K562 (cell line): ENCODE measurements around the gene BAD. TPM values are rescaled to one million over a fixed set of nuclear protein-coding genes. Genes with fewer than 3 reads are reported as not detected.

Experiments used
- ATAC-seq: fragments of 200-7000 bp; cut with Tn5 transposase; 3 replicates; pipeline ENCODE4 v1.9.1; 2020; ENCODE audit warnings: moderate library complexity
- BruUV-seq: library from RNA; stranded (reverse); fragments of 400-500 nt; replicated peaks from 2 replicates; lab custom pipeline; 2021; lab: Mats Ljungman, UMichigan
- CTCF ChIA-PET: fragments of 300-600 bp; formaldehyde crosslinking; extraction: SDS; loops from one replicate; lab custom pipeline; 2021; ENCODE audit warnings: low intra/inter-chr PET ratio; lab: Yijun Ruan, JAX
- POLR2A ChIA-PET: fragments of 300-600, 350-650 bp; sonication (Branson Sonifier 250); formaldehyde crosslinking; extraction: SDS; loops from one replicate; lab custom pipeline; 2021; ENCODE audit warnings: antibody characterized with exemption, inconsistent platforms; lab: Yijun Ruan, JAX
- DNase-seq, 4 experiments: peaks; one replicate each; pipeline versions ENCODE4 v3.0.0 to v3.0.0-alpha.2; 2011 to 2018; ENCODE audit warnings: low spot score in 3 of 4, mixed read lengths in 3 of 4; ENCODE audit errors: extremely low read depth in 1 of 4
- FAIRE-seq: peaks from 2 replicates; lab custom pipeline; 2011; peaks lifted over from hg19 to GRCh38; lab: Jason Lieb, UNC
- H2AFZ ChIP-seq: 2 replicates; pipeline ENCODE4 v1.6.0; 2011; ENCODE audit warnings: low read depth, low read length, control low read depth, inconsistent platforms
- H3K27ac ChIP-seq: fragments of 200-600 bp; 3 replicates; pipeline ENCODE4 v1.8.0; 2011; ENCODE audit warnings: low read depth, mild to moderate bottlenecking, control low read depth, inconsistent platforms, low read length, moderate library complexity, mixed read lengths; ENCODE audit errors: extremely low read depth
- H3K27me3 ChIP-seq, 2 experiments: fragments of 300-600 bp in 1 of 2; 2 replicates in 1 of 2; 3 replicates in 1 of 2; pipeline versions ENCODE4 v1.6.0 to v1.8.0; 2011; ENCODE audit warnings: inconsistent platforms in 2 of 2, low read length in 2 of 2, mild to moderate bottlenecking in 1 of 2, mixed read lengths in 1 of 2, moderate library complexity in 1 of 2; ENCODE audit not compliant: control insufficient read depth in 2 of 2, insufficient read depth in 2 of 2
- H3K36me3 ChIP-seq: fragments of 300-600 bp; 3 replicates; pipeline ENCODE4 v1.8.0; 2011; ENCODE audit warnings: mild to moderate bottlenecking, low read length, inconsistent platforms; ENCODE audit not compliant: control insufficient read depth, insufficient read depth
- H3K4me1 ChIP-seq, 2 experiments: fragments of 200-600 bp in 1 of 2; replicated peaks in 1 of 2; 2 replicates in 1 of 2; 3 replicates in 1 of 2; pipeline versions ENCODE4 v1.5.1 to v1.8.0; 2011; ENCODE audit warnings: inconsistent platforms in 2 of 2, low read length in 2 of 2, mild to moderate bottlenecking in 1 of 2, mixed read lengths in 1 of 2, moderate library complexity in 1 of 2; ENCODE audit not compliant: control insufficient read depth in 2 of 2, insufficient read depth in 2 of 2
- H3K4me2 ChIP-seq: 2 replicates; pipeline ENCODE4 v1.6.1; 2011; ENCODE audit warnings: low read length, control low read depth, inconsistent platforms, mixed read lengths; ENCODE audit not compliant: insufficient read depth
- H3K4me3 ChIP-seq: fragments of 200-600 bp; sonication (generic), shearing (Covaris generic); 2 replicates; pipeline ENCODE4 v1.5.1; 2016; ENCODE audit warnings: control low read depth, inconsistent platforms
- H3K79me2 ChIP-seq: fragments of 200-600 bp; 3 replicates; pipeline ENCODE4 v1.8.0; 2011; ENCODE audit warnings: low read length, inconsistent platforms; ENCODE audit not compliant: control insufficient read depth, insufficient read depth
- H3K9ac ChIP-seq, 2 experiments: 2 replicates each; pipeline versions ENCODE4 v1.6.0 to v1.6.1; 2011; ENCODE audit warnings: low read depth in 2 of 2, low read length in 2 of 2, control low read depth in 1 of 2, inconsistent platforms in 1 of 2, mild to moderate bottlenecking in 1 of 2, mixed read lengths in 1 of 2; ENCODE audit not compliant: insufficient read depth in 1 of 2
- H3K9me1 ChIP-seq: one replicate; pipeline ENCODE4 v1.6.0; 2011; ENCODE audit warnings: inconsistent platforms, mild to moderate bottlenecking, low read length, moderate library complexity; ENCODE audit not compliant: control insufficient read depth, insufficient read depth
- H3K9me3 ChIP-seq: replicated peaks from 2 replicates; pipeline ENCODE4 v1.5.1; 2011; ENCODE audit warnings: low read depth, low read length, inconsistent platforms; ENCODE audit not compliant: control insufficient read depth, insufficient read depth
- H4K20me1 ChIP-seq: replicated peaks from 2 replicates; pipeline ENCODE4 v1.6.1; 2011; ENCODE audit warnings: low read length, inconsistent platforms, mixed read lengths; ENCODE audit not compliant: control insufficient read depth, insufficient read depth
- BACH1 ChIP-seq: fragments of 200-800 bp; sonication (Bioruptor generic); IDR thresholded peaks from 2 replicates; pipeline ENCODE4 v1.6.1; 2016; ENCODE audit warnings: missing genetic modification characterization, missing compliant biosample characterization
- CEBPG ChIP-seq, 3 experiments: fragments of 200-800 bp in 1 of 3; sonication (Bioruptor generic) in 1 of 3; sonication (generic) in 1 of 3; formaldehyde crosslinking in 1 of 3; IDR thresholded peaks in 2 of 3; conservative IDR thresholded peaks in 1 of 3; 2 replicates each; pipeline versions ENCODE4 v1.6.1 to v1.8.0; 2016 to 2022; ENCODE audit warnings: missing compliant biosample characterization in 2 of 3, missing genetic modification characterization in 2 of 3, mild to moderate bottlenecking in 1 of 3, missing genetic modification reagents in 1 of 3
- GATAD2A ChIP-seq: fragments of 450-650 bp; IDR thresholded peaks from 2 replicates; pipeline ENCODE4 v1.6.1; 2017
- IRF2 ChIP-seq: sonication (generic); formaldehyde crosslinking; IDR thresholded peaks from 2 replicates; pipeline ENCODE4 v1.8.1; 2022; ENCODE audit warnings: mild to moderate bottlenecking, missing genetic modification reagents
- KAT7 ChIP-seq: sonication (generic); formaldehyde crosslinking; IDR thresholded peaks from 2 replicates; pipeline ENCODE4 v1.8.0; 2022; ENCODE audit warnings: missing genetic modification reagents, mild to moderate bottlenecking, borderline replicate concordance
- MEIS2 ChIP-seq: fragments of 450-650 bp; IDR thresholded peaks from 2 replicates; pipeline ENCODE4 v1.6.1; 2014; ENCODE audit warnings: mild to moderate bottlenecking; ENCODE audit not compliant: partially characterized antibody
- MYBL2 ChIP-seq, 2 experiments: fragments of 450-650 bp in 1 of 2; sonication (generic) in 1 of 2; formaldehyde crosslinking in 1 of 2; IDR thresholded peaks; 2 replicates each; pipeline versions ENCODE4 v1.6.1 to v1.8.1; 2017 to 2022; ENCODE audit warnings: borderline replicate concordance in 1 of 2, inconsistent platforms in 1 of 2, low read depth in 1 of 2, mild to moderate bottlenecking in 1 of 2, missing genetic modification reagents in 1 of 2, moderate library complexity in 1 of 2
- SLC30A9 ChIP-seq: fragments of 250-450 bp; sonication (Bioruptor Pico); IDR thresholded peaks from 2 replicates; pipeline ENCODE4 v1.8.0; 2022; ENCODE audit warnings: mild to moderate bottlenecking, moderate library complexity
- SMAD2 ChIP-seq: fragments of 150-350 bp; IDR thresholded peaks from 2 replicates; pipeline ENCODE4 v1.6.1; 2014; ENCODE audit warnings: low read depth, mild to moderate bottlenecking, low read length
- SREBF2 ChIP-seq: sonication (generic); formaldehyde crosslinking; IDR thresholded peaks from 2 replicates; pipeline ENCODE4 v1.4.0; 2020; ENCODE audit warnings: mild to moderate bottlenecking, missing genetic modification reagents
- TCF7 ChIP-seq: sonication (generic); IDR thresholded peaks from 2 replicates; pipeline ENCODE4 v1.6.1; 2016; ENCODE audit warnings: antibody characterized with exemption, borderline replicate concordance
- YBX1 ChIP-seq: fragments of 450-650 bp; IDR thresholded peaks from 2 replicates; pipeline ENCODE4 v1.7.1; 2016; ENCODE audit warnings: mild to moderate bottlenecking
- ZFP36 ChIP-seq: fragments of 150-350 bp; IDR thresholded peaks from 2 replicates; pipeline ENCODE4 v1.6.1; 2018; ENCODE audit warnings: low read length, low read depth; ENCODE audit not compliant: partially characterized antibody
- ZNF584 ChIP-seq: fragments of 200-800 bp; sonication (Bioruptor generic); IDR thresholded peaks from 2 replicates; pipeline ENCODE4 v1.6.1; 2016; ENCODE audit warnings: low read depth, mild to moderate bottlenecking, missing genetic modification characterization, missing compliant biosample characterization
- ZNF589 ChIP-seq: fragments of 200-800 bp; sonication (Bioruptor generic); IDR thresholded peaks from 2 replicates; pipeline ENCODE4 v1.6.1; 2016; ENCODE audit warnings: low read depth, missing genetic modification characterization, missing compliant biosample characterization
- WGBS: fragments of 100-300 bp; shearing (Covaris generic); methylation state at CpG from one replicate; pipeline ENCODE4 v1.1.6; 2016; ENCODE audit warnings: low coverage, mixed read lengths; ENCODE audit not compliant: insufficient coverage; ENCODE audit errors: missing lambda C conversion rate; 5-methylcytosine and 5-hydroxymethylcytosine counted together
- in situ Hi-C: fragments of 300-500 bp; cut with MboI; formaldehyde crosslinking; loops from 4 replicates; pipeline ENCODE4 v1.15.0; 2018; ENCODE audit warnings: inconsistent platforms, mixed read lengths
- intact Hi-C: fragments of 100-400 bp; cut with micrococcal nuclease; formaldehyde crosslinking; loops from 2 replicates; pipeline ENCODE4 v1.14.2; 2022
- polyA plus RNA-seq, 8 experiments: library from polyadenylated mRNA; depleted of rRNA in 4 of 8; stranded (reverse) in 5 of 8; unstranded in 3 of 8; fragments of >200 nt; fragmentation: Nextera tagmentation in 2 of 8; fragmentation: Illumina TruSeq in 1 of 8; extraction: Ambion mirVana in 2 of 8; extraction: Trizol in 1 of 8; gene quantifications; 2 replicates each; pipeline versions ENCODE4 v1.2.1 to v1.2.3, GENCODE V29; 2011 to 2014; ENCODE audit warnings: inconsistent platforms in 1 of 8, missing spikeins in 1 of 8
- total RNA-seq, 7 experiments: library from RNA; depleted of rRNA in 6 of 7; stranded (reverse); fragments of >200 nt in 6 of 7; fragmentation: Illumina TruSeq in 2 of 7; extraction: Trizol in 2 of 7; gene quantifications; 2 replicates each; pipeline versions ENCODE4 v1.2.1 to v1.2.3, GENCODE V29; 2011 to 2021; ENCODE audit warnings: low replicate concordance in 1 of 7
- TF ChIP-seq, protein P1 (sequence below): fragments of 250-450 bp; sonication (Bioruptor Pico); IDR thresholded peaks from 2 replicates; pipeline ENCODE4 v1.8.0; 2021; ENCODE audit warnings: moderate library complexity, mild to moderate bottlenecking, inconsistent platforms
- TF ChIP-seq, protein P2 (sequence below), 2 experiments: IDR thresholded peaks in 1 of 2; conservative IDR thresholded peaks in 1 of 2; 2 replicates each; pipeline ENCODE4 v1.6.1; 2016; ENCODE audit warnings: low read depth in 2 of 2, mild to moderate bottlenecking in 1 of 2, missing compliant biosample characterization in 1 of 2, missing genetic modification characterization in 1 of 2, moderate library complexity in 1 of 2

The BAD gene
- total and polyA plus RNA-seq, 9 of the 15 experiments (the other 6 are each of a cell fraction or from before 2014, with no cell fraction given) = 0.61 to 45.6 (median 11.8) TPM

GRCh38 chr11:64264371-64264852 lies 20.1 kb downstream of the BAD start:
- intact Hi-C loops (no loop called here), in situ Hi-C loops (no loop called here)
- Histone ChIP-seq H3K4me3 (no peak overlapping the region), H3K36me3 (peaks cover 81% of the 10 kb centered on the region), H3K4me2 (no peak overlapping the region), H4K20me1 (0 out of 2 replicates have a peak, but pooled peaks cover 4% of the 10 kb centered on the region), H3K27me3 (no peaks in the 10 kb centered on the region), H3K79me2 (peaks cover 14% of the 10 kb centered on the region; the same call in 2 of the 3 replicates), H3K4me1 (peaks cover 15 to 52% of the 10 kb centered on the region in 2 experiments), H3K9me1 (peaks cover 3% of the 10 kb centered on the region), H2AFZ (no peak overlapping the region), H3K9me3 (no peaks in the 10 kb centered on the region), H3K9ac (peak overlapping the region in 1 of 2 experiments; percentile 18; a peak in 2 of 4 replicates), H3K27ac (no peak overlapping the region)
- 69% methylated on average over 10 of the region's 10 CpGs for WGBS
- FAIRE-seq = no peak
- DNase-seq = peak in 1 of 4 experiments; percentile 27
- POLR2A ChIA-PET = interaction anchor here (0.6 to 2.4 kb wide), 7 partner anchors 9 to 60 kb away, joined by 3 to 7 read pairs (median 4); partner anchors contain the start of genes PLCB3 and PPP1R14B
- BruUV-seq = no TSS peak
- no peak for ATAC-seq
- CTCF ChIA-PET = no interaction called here
- peak; percentile 83 for TF ChIP-seq MEIS2
- TF ChIP-seq SMAD2 = no peak
- no peak for TF ChIP-seq YBX1
- TF ChIP-seq TCF7 = no peak
- no peak for TF ChIP-seq SLC30A9 (CRISPR knock-in tag)
- TF ChIP-seq, protein P1, sequence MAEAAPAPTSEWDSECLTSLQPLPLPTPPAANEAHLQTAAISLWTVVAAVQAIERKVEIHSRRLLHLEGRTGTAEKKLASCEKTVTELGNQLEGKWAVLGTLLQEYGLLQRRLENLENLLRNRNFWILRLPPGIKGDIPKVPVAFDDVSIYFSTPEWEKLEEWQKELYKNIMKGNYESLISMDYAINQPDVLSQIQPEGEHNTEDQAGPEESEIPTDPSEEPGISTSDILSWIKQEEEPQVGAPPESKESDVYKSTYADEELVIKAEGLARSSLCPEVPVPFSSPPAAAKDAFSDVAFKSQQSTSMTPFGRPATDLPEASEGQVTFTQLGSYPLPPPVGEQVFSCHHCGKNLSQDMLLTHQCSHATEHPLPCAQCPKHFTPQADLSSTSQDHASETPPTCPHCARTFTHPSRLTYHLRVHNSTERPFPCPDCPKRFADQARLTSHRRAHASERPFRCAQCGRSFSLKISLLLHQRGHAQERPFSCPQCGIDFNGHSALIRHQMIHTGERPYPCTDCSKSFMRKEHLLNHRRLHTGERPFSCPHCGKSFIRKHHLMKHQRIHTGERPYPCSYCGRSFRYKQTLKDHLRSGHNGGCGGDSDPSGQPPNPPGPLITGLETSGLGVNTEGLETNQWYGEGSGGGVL (CRISPR knock-in tag) = no peak
- no peak for TF ChIP-seq GATAD2A
- no peak for TF ChIP-seq KAT7 (CRISPR knock-in tag)
- TF ChIP-seq SREBF2 (CRISPR knock-in tag) = no peak
- TF ChIP-seq MYBL2 (IDR thresholded peaks at IDR 0.05; ENCODE audit: low read depth) = no peak
- no peak for TF ChIP-seq MYBL2 (CRISPR knock-in tag; IDR thresholded peaks at IDR 0.05; ENCODE audit: borderline replicate concordance)
- TF ChIP-seq, protein P2, sequence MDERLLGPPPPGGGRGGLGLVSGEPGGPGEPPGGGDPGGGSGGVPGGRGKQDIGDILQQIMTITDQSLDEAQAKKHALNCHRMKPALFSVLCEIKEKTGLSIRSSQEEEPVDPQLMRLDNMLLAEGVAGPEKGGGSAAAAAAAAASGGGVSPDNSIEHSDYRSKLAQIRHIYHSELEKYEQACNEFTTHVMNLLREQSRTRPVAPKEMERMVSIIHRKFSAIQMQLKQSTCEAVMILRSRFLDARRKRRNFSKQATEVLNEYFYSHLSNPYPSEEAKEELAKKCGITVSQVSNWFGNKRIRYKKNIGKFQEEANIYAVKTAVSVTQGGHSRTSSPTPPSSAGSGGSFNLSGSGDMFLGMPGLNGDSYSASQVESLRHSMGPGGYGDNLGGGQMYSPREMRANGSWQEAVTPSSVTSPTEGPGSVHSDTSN (CRISPR knock-in tag; IDR thresholded peaks at IDR 0.05; ENCODE audit: low read depth) = no peak
- TF ChIP-seq, protein P2 (tag; conservative IDR thresholded peaks at IDR 0.05; ENCODE audit: low read depth) = peak; percentile 89
- no peak for TF ChIP-seq ZFP36
- TF ChIP-seq BACH1 = no peak
- TF ChIP-seq ZNF589 = no peak
- no peak for TF ChIP-seq CEBPG (CRISPR knock-in tag; IDR thresholded peaks at IDR 0.05)
- no peak for TF ChIP-seq CEBPG (tag; conservative IDR thresholded peaks at IDR 0.05 in 1 of 2, IDR thresholded peaks at IDR 0.05 in 1 of 2)
- TF ChIP-seq IRF2 (CRISPR knock-in tag) = no peak
- no peak for TF ChIP-seq ZNF584 (CRISPR knock-in tag)
